Measurements from ENCODE around the gene CCDC12.

The CCDC12 gene

GRCh38 chr3:46939578-46940445, 36.7 kb downstream of the CCDC12 start:
- FAIRE-seq (no peak), DNase-seq (ENCODE audit: low spot score) (no peak)

GRCh38 chr3:46938118-46938517, 38.4 kb downstream of the CCDC12 start:
- FAIRE-seq (no peak), DNase-seq (ENCODE audit: low spot score) (no peak)

- peak; percentile 36 for DNase-seq (ENCODE audit: low spot score)
- no peak for FAIRE-seq
These were observed 39.8 kb downstream of the CCDC12 start for GRCh38 chr3:46936733-46937250.

- no peak for FAIRE-seq
- DNase-seq (ENCODE audit: low spot score): no peak
These were observed 40.5 kb downstream of the CCDC12 start for GRCh38 chr3:46935989-46936558.

- DNase-seq (ENCODE audit: low spot score) (peak; percentile 95), FAIRE-seq (peak; percentile 89)
These were observed 41.2 kb downstream of the CCDC12 start for GRCh38 chr3:46935168-46935858.

GRCh38 chr3:46934498-46935167, 41.9 kb downstream of the CCDC12 start:
- FAIRE-seq (no peak), DNase-seq (ENCODE audit: low spot score) (peak; percentile 34)

- DNase-seq (ENCODE audit: low spot score) (no peak), FAIRE-seq (no peak)
These were observed 42.5 kb downstream of the CCDC12 start for GRCh38 chr3:46934072-46934471.

GRCh38 chr3:46933261-46933660, 43.3 kb downstream of the CCDC12 start:
- FAIRE-seq (no peak), DNase-seq (ENCODE audit: low spot score) (no peak)

- no peak for DNase-seq (ENCODE audit: low spot score)
- FAIRE-seq: no peak
These were observed 43.9 kb downstream of the CCDC12 start for GRCh38 chr3:46932455-46933225.

GRCh38 chr3:46931631-46932331, 44.8 kb downstream of the CCDC12 start:
- DNase-seq (ENCODE audit: low spot score) (peak; percentile 22), FAIRE-seq (no peak)

GRCh38 chr3:46930945-46931403, 45.6 kb downstream of the CCDC12 start:
- DNase-seq (ENCODE audit: low spot score) (no peak), FAIRE-seq (no peak)

GRCh38 chr3:46930166-46930944, 46.2 kb downstream of the CCDC12 start:
- DNase-seq (ENCODE audit: low spot score) (no peak), FAIRE-seq (no peak)

GRCh38 chr3:46929324-46929723, 47.2 kb downstream of the CCDC12 start:
- FAIRE-seq: no peak
- DNase-seq (ENCODE audit: low spot score): no peak

- FAIRE-seq (no peak), DNase-seq (ENCODE audit: low spot score) (no peak)
These were observed 48.3 kb downstream of the CCDC12 start for GRCh38 chr3:46928282-46928681.

GRCh38 chr3:46927718-46928073, 48.8 kb downstream of the CCDC12 start:
- no peak for FAIRE-seq
- no peak for DNase-seq (ENCODE audit: low spot score)

- FAIRE-seq: no peak
These were observed 49.5 kb downstream of the CCDC12 start for GRCh38 chr3:46926871-46927717.

GRCh38 chr3:46926447-46926846, 50.1 kb downstream of the CCDC12 start:
- DNase-seq (ENCODE audit: low spot score) (no peak), FAIRE-seq (no peak)

More at GRCh38 chr3:46926871-46927717, 49.5 kb downstream of the CCDC12 start:
- no peak for DNase-seq (ENCODE audit: low spot score)

GRCh38 chr3:46926039-46926438, 50.5 kb downstream of the CCDC12 start:
- FAIRE-seq: no peak
- no peak for DNase-seq (ENCODE audit: low spot score)
